Brain microvascular endothelial cell (primary cell): ENCODE data around the gene SPAG7.

Source experiments
- DNase-seq: peaks from one replicate; pipeline ENCODE4 v3.0.0-alpha.2; 2020
- H3K27ac ChIP-seq: fragments of 250-450 bp; sonication (Bioruptor Pico); 2 replicates; pipeline ENCODE4 v1.5.1; 2020; ENCODE audit warnings: mild to moderate bottlenecking, moderate library complexity
- H3K27me3 ChIP-seq: fragments of 250-450 bp; sonication (Bioruptor Pico); replicated peaks from 2 replicates; pipeline ENCODE4 v1.5.1; 2020; ENCODE audit warnings: mild to moderate bottlenecking
- H3K36me3 ChIP-seq: fragments of 250-450 bp; sonication (Bioruptor Pico); replicated peaks from 2 replicates; pipeline ENCODE4 v1.5.1; 2020; ENCODE audit warnings: mild to moderate bottlenecking
- H3K4me3 ChIP-seq: 2 replicates; pipeline ENCODE4 v1.5.1; 2011; ENCODE audit warnings: low read depth, mild to moderate bottlenecking, control low read depth, low read length, moderate library complexity
- in situ Hi-C: cut with HindIII; loops from 2 replicates; pipeline ENCODE4 v1.10.0; 2017; ENCODE audit warnings: low sequenced_read_pairs, low pct_ligation_motif_present
- TF ChIP-seq, protein P1 (sequence below): IDR thresholded peaks from 2 replicates; pipeline ENCODE4 v1.5.1; 2011; ENCODE audit warnings: low read depth, mild to moderate bottlenecking, moderate library complexity, low read length, control low read depth, inconsistent platforms; ENCODE audit errors: missing control alignments

SPAG7 gene

DNA sequence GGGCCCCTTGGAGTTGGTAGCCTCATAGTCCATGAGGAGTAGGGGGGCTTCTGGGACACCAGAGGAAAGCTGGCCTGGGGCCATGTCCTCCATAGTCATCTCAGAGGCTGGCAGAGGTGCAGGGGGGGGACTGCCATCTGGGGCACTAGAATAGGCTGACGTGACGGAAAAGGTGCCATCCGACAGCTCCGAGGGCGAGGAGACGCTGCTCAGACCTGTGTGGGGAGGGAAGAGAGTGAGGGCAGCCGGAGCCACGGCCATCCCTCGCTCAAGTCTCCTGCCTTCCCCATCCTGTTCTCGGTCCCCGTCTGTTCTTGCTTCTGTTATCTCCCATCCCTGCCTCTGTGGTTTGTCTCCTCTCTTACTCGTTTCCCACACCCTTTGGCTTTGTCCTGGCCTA, 4.7 kb upstream of the SPAG7 start:
- no peak overlapping the region for H3K27ac ChIP-seq
- in situ Hi-C loops = no loop called here
- H3K4me3 ChIP-seq = no peak overlapping the region
- TF ChIP-seq, protein P1, sequence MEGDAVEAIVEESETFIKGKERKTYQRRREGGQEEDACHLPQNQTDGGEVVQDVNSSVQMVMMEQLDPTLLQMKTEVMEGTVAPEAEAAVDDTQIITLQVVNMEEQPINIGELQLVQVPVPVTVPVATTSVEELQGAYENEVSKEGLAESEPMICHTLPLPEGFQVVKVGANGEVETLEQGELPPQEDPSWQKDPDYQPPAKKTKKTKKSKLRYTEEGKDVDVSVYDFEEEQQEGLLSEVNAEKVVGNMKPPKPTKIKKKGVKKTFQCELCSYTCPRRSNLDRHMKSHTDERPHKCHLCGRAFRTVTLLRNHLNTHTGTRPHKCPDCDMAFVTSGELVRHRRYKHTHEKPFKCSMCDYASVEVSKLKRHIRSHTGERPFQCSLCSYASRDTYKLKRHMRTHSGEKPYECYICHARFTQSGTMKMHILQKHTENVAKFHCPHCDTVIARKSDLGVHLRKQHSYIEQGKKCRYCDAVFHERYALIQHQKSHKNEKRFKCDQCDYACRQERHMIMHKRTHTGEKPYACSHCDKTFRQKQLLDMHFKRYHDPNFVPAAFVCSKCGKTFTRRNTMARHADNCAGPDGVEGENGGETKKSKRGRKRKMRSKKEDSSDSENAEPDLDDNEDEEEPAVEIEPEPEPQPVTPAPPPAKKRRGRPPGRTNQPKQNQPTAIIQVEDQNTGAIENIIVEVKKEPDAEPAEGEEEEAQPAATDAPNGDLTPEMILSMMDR = no peak
- no peak for DNase-seq
- H3K36me3 ChIP-seq = peaks cover 37% of the 10 kb centered on the region
- no peaks in the 10 kb centered on the region for H3K27me3 ChIP-seq

DNA sequence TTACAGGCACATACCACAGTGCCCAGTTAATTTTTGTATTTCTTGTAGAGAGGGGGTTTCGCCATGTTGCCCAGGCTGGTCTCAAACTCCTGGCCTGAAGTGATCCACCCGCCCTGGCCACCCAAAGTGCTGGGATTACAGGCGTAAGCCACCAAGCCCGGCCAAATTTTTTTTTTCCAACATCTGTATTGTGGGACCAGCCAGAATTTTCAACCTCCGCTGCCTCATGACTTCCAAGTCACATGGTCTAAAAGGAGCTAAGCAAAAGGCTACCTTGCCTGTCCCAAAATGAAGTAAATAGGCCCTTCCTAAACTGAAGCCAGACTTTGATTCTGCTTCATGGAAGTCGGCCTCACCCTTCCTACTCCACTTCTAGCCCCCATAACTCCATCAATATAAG, 4.2 kb upstream of the SPAG7 start:
- Histone ChIP-seq H3K4me3 (no peak overlapping the region), H3K27ac (no peak overlapping the region), H3K36me3 (peaks cover 32% of the 10 kb centered on the region), H3K27me3 (no peaks in the 10 kb centered on the region)
- DNase-seq = no peak
- in situ Hi-C loops = no loop called here
- TF ChIP-seq, protein P1 = no peak

DNA sequence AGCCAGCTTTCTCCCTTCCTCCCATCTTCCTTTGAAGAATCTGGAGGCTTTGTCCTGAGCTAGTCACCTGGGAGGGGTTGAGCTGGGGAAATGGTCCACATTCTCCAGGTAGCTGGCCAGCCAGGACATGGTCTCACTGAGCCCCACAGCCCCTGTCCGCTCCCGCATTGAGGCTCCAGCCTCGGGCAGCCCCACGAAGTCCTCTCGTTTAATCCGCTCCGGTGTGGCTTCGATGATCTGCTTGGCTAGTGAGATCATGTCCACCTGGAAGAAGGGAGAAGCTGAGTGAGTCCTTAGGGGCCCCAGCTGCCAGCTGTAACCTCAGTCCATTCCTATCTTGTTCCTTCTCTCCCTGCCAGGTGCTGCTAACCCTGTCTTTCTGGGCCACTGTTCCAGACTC, 2.7 kb upstream of the SPAG7 start:
- in situ Hi-C loops = no loop called here
- Histone ChIP-seq H3K27ac (no peak overlapping the region), H3K4me3 (no peak overlapping the region), H3K36me3 (peaks cover 32% of the 10 kb centered on the region), H3K27me3 (no peaks in the 10 kb centered on the region)
- TF ChIP-seq, protein P1 = no peak
- DNase-seq = no peak

DNA sequence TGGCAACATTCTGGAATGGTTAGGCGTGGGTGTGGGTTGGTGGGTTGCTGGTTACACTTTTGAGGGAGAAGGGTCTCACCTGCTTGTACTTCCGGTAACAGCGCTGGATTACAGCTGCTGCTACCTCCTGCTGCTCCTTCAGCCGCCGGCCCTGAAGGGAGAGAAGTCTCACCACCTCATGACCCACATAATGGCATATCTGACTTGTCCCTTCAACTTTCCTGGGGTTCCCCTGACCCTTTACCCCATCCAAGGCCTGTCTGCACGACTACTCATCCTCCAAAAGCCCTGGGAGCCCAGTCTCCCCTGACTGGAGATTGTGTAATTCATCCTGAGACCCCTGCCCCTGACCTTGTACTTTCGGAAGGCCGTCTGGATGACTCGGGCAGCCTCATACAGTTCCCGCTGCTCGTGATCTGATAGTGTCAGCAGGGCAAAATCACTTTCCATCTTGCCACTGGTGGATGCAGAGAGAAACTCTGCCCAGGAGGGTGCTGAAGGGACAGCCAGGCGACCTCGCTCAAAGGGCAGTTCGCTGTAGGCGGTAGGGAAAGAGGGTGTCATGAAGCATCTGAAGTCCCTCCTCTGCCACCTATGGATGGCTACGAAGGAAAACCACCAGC, 2.0 kb upstream of the SPAG7 start:
- H3K36me3 ChIP-seq = peaks cover 32% of the 10 kb centered on the region
- peak overlapping the region; percentile 84 for H3K4me3 ChIP-seq
- H3K27me3 ChIP-seq = no peaks in the 10 kb centered on the region
- TF ChIP-seq, protein P1 = no peak
- in situ Hi-C loops = no loop called here
- peak overlapping the region; percentile 97 for H3K27ac ChIP-seq
- DNase-seq = no peak

DNA sequence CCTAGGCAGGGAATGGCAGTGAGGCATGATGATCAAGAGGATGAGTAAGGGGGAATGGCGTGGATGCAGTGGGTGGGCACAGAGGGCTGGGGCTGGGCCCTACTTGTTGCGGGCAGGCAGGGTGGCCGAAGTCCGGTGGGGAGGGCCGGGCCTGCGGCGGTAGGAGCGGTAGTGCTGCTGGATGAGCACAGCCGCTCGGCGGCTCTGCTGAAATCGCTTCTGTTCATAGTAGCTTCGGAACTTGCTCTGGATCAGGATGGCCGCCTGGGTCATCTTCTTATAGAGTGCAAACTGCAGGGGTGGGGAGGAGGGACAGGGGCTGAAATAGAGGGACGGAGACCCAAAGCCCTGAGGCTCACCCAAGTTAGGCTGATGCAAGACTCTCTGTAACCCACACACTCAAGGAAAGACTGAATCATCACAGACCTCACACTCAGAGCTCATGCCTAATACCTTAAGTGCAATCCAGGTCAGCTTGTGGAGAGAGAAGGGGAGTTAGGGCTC, 1.5 kb upstream of the SPAG7 start:
- H3K4me3 ChIP-seq = peak overlapping the region; percentile 84
- H3K36me3 ChIP-seq = peaks cover 32% of the 10 kb centered on the region
- no peaks in the 10 kb centered on the region for H3K27me3 ChIP-seq
- DNase-seq = peak; percentile 80
- in situ Hi-C loops = no loop called here
- TF ChIP-seq, protein P1 = peak; percentile 3
- H3K27ac ChIP-seq = peak overlapping the region; percentile 97
